Activated naive CD4-positive, alpha-beta T cell treated with anti-CD3 and anti-CD28 coated beads, Interleukin-2, amount 50 U/mL, for 72 hours (primary cell): ENCODE data around the gene PIPOX. TPM values are rescaled to one million over a fixed set of nuclear protein-coding genes. Genes with fewer than 3 reads are reported as not detected.
"Not testable (repeated sequence)": the region's sequence is repeated elsewhere in the genome, so short reads cannot be mapped to it uniquely, and the experiment has no call there.

Experiments used
- ATAC-seq, 2 donors: fragments of 150-1000 bp; cut with Tn5 transposase; 2 replicates each; pipeline ENCODE4 v1.10.0; 2021; ENCODE audit warnings: mild to moderate bottlenecking in 2 of 2, moderate library complexity in 2 of 2
- DNase-seq, 2 donors: peaks; one replicate each; pipeline ENCODE4 v3.0.0; 2021 to 2022; ENCODE audit warnings: low spot score in 2 of 2
- H3K27ac Mint-ChIP-seq, 2 donors: one replicate each; pipeline ENCODE4 v1.8.0; 2022; ENCODE audit warnings: mild to moderate bottlenecking in 2 of 2, mixed read lengths in 2 of 2
- H3K36me3 Mint-ChIP-seq, 2 donors: one replicate each; pipeline ENCODE4 v1.8.0; 2022; ENCODE audit warnings: mixed read lengths in 2 of 2
- H3K9me3 Mint-ChIP-seq, 2 donors: one replicate each; pipeline ENCODE4 v1.8.0; 2022; ENCODE audit warnings: mixed read lengths in 2 of 2
- total RNA-seq, 2 donors: library from RNA; stranded (reverse); gene quantifications; one replicate each; pipeline ENCODE4 v1.2.3, GENCODE V29; 2022

PIPOX gene
- total RNA-seq, 2 donors from 2014 or later = 3.0 to 8.8 TPM

- no peaks in the 10 kb centered on the region for H3K9me3 Mint-ChIP-seq
- H3K36me3 Mint-ChIP-seq = no peaks in the 10 kb centered on the region
- DNase-seq = no peak
- H3K27ac Mint-ChIP-seq = peak overlapping the region in 1 of 2 donors; percentile 44
- ATAC-seq = peak in 1 of 2 donors; percentile 7
Observed at GRCh38 chr17:29078183-29079045, 35.5 kb downstream of the PIPOX start.

- Mint-ChIP-seq H3K27ac (no peak overlapping the region), H3K9me3 (no peaks in the 10 kb centered on the region), H3K36me3 (no peaks in the 10 kb centered on the region)
- ATAC-seq (no peak), DNase-seq (no peak)
Observed at GRCh38 chr17:29079433-29079832, 36.5 kb downstream of the PIPOX start.

GRCh38 chr17:29079887-29080286 lies 36.9 kb downstream of the PIPOX start:
- no peak overlapping the region for H3K27ac Mint-ChIP-seq
- no peak for DNase-seq
- ATAC-seq = no peak

GRCh38 chr17:29080323-29080722 lies 37.4 kb downstream of the PIPOX start:
- no peak for ATAC-seq
- no peak for DNase-seq
- H3K27ac Mint-ChIP-seq = peak overlapping the region in 1 of 2 donors; percentile 82
- H3K9me3 Mint-ChIP-seq = no peaks in the 10 kb centered on the region
- no peaks in the 10 kb centered on the region for H3K36me3 Mint-ChIP-seq

More at GRCh38 chr17:29079887-29080286, 36.9 kb downstream of the PIPOX start:
- Mint-ChIP-seq H3K36me3 (no peaks in the 10 kb centered on the region), H3K9me3 (no peaks in the 10 kb centered on the region)

- Mint-ChIP-seq H3K27ac (peak overlapping the region; percentile 9 to 82), H3K36me3 (no peaks in the 10 kb centered on the region), H3K9me3 (no peaks in the 10 kb centered on the region)
- ATAC-seq (no peak), DNase-seq (no peak)
Observed at GRCh38 chr17:29080965-29081364, 38.0 kb downstream of the PIPOX start.

GRCh38 chr17:29084541-29085146 lies 41.7 kb downstream of the PIPOX start:
- no peak for ATAC-seq
- H3K36me3 Mint-ChIP-seq = no peaks in the 10 kb centered on the region
- DNase-seq = no peak
- H3K27ac Mint-ChIP-seq = peak overlapping the region in 1 of 2 donors; percentile 10
- H3K9me3 Mint-ChIP-seq = no peaks in the 10 kb centered on the region

GRCh38 chr17:29085223-29085622 lies 42.3 kb downstream of the PIPOX start:
- H3K27ac Mint-ChIP-seq = no peak overlapping the region
- H3K9me3 Mint-ChIP-seq = no peaks in the 10 kb centered on the region
- ATAC-seq (no peak), DNase-seq (no peak)
- H3K36me3 Mint-ChIP-seq = no peaks in the 10 kb centered on the region

GRCh38 chr17:29086628-29087332 lies 43.8 kb downstream of the PIPOX start:
- Mint-ChIP-seq H3K9me3 (no peaks in the 10 kb centered on the region), H3K27ac (peak overlapping the region in 1 of 2 donors; percentile 79), H3K36me3 (no peaks in the 10 kb centered on the region)
- ATAC-seq (no peak), DNase-seq (no peak)

GRCh38 chr17:29088782-29089181 lies 45.8 kb downstream of the PIPOX start:
- not testable (repeated sequence) for H3K36me3 Mint-ChIP-seq

GRCh38 chr17:29089601-29090044 lies 46.7 kb downstream of the PIPOX start:
- no peak for DNase-seq
- peak overlapping the region; percentile 53 to 60 for H3K27ac Mint-ChIP-seq
- H3K36me3 Mint-ChIP-seq = no peaks in the 10 kb centered on the region
- no peaks in the 10 kb centered on the region for H3K9me3 Mint-ChIP-seq
- no peak for ATAC-seq

More at GRCh38 chr17:29088782-29089181, 45.8 kb downstream of the PIPOX start:
- not testable (repeated sequence) for ATAC-seq, H3K9me3 Mint-ChIP-seq, DNase-seq
- H3K27ac Mint-ChIP-seq = peak overlapping the region; percentile 26 to 53

GRCh38 chr17:29090108-29090507 lies 47.2 kb downstream of the PIPOX start:
- ATAC-seq (no peak), DNase-seq (no peak)
- H3K27ac Mint-ChIP-seq = peak overlapping the region; percentile 55 to 69
- H3K9me3 Mint-ChIP-seq = no peaks in the 10 kb centered on the region
- no peaks in the 10 kb centered on the region for H3K36me3 Mint-ChIP-seq

GRCh38 chr17:29090750-29091605 lies 48.0 kb downstream of the PIPOX start:
- Mint-ChIP-seq H3K27ac (peak overlapping the region; percentile 55 to 82), H3K9me3 (no peaks in the 10 kb centered on the region), H3K36me3 (no peaks in the 10 kb centered on the region)
- ATAC-seq = no peak
- no peak for DNase-seq

- no peak for DNase-seq
- peak overlapping the region in 1 of 2 donors; percentile 22 for H3K27ac Mint-ChIP-seq
- H3K36me3 Mint-ChIP-seq = no peaks in the 10 kb centered on the region
- no peaks in the 10 kb centered on the region for H3K9me3 Mint-ChIP-seq
- no peak for ATAC-seq
Observed at GRCh38 chr17:29091606-29092289, 48.8 kb downstream of the PIPOX start.

- Mint-ChIP-seq H3K36me3 (no peaks in the 10 kb centered on the region), H3K27ac (peak overlapping the region in 1 of 2 donors; percentile 55), H3K9me3 (no peaks in the 10 kb centered on the region)
- ATAC-seq (no peak), DNase-seq (no peak)
Observed at GRCh38 chr17:29093090-29093871, 50.3 kb downstream of the PIPOX start.

- H3K36me3 Mint-ChIP-seq = no peaks in the 10 kb centered on the region
- ATAC-seq = no peak
- DNase-seq = no peak
- H3K9me3 Mint-ChIP-seq = no peaks in the 10 kb centered on the region
- peak overlapping the region in 1 of 2 donors; percentile 72 for H3K27ac Mint-ChIP-seq
Observed at GRCh38 chr17:29094101-29094708, 51.3 kb downstream of the PIPOX start.
